ENCODE results near the gene ABHD4.

DNA sequence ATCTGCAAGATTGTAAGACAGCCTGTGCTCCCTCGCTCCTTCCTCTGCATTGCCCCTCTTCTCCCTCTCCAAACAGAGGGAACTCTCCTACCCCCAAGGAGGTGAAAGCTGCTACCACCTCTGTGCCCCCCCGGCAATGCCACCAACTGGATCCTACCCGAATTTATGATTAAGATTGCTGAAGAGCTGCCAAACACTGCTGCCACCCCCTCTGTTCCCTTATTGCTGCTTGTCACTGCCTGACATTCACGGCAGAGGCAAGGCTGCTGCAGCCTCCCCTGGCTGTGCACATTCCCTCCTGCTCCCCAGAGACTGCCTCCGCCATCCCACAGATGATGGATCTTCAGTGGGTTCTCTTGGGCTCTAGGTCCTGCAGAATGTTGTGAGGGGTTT lies 46.5 kb upstream of the ABHD4 start:
- TF ChIP-seq CTCF (IDR thresholded peaks at IDR 0.05) (no peak), POLR2A (IDR thresholded peaks at IDR 0.05) (no peak)

Measured in Peyer's patch (tissue), 4 donors.